Left ventricle myocardium inferior (tissue), 1 donor: ENCODE data around the gene C22orf31. TPM values are rescaled to one million over a fixed set of nuclear protein-coding genes. Genes with fewer than 3 reads are reported as not detected.
"Not testable (repeated sequence)": the region's sequence is repeated elsewhere in the genome, so short reads cannot be mapped to it uniquely, and the experiment has no call there.

Experiments used
- DNase-seq: peaks from one replicate; pipeline ENCODE4 v3.0.0-alpha.2; 2020
- H3K27ac ChIP-seq: fragments of 200-600 bp; replicated peaks from 2 replicates; pipeline ENCODE4 v1.8.0; 2021
- H3K27me3 ChIP-seq: fragments of 200-600 bp; 2 replicates; pipeline ENCODE4 v1.8.0; 2021; ENCODE audit warnings: low read depth
- H3K36me3 ChIP-seq: fragments of 200-600 bp; 2 replicates; pipeline ENCODE4 v1.8.0; 2021
- H3K4me1 ChIP-seq: fragments of 200-600 bp; 2 replicates; pipeline ENCODE4 v1.8.0; 2021
- H3K4me3 ChIP-seq: fragments of 200-600 bp; 2 replicates; pipeline ENCODE4 v1.8.0; 2021; ENCODE audit warnings: mild to moderate bottlenecking, moderate library complexity
- H3K9me3 ChIP-seq: fragments of 200-600 bp; replicated peaks from 2 replicates; pipeline ENCODE4 v1.8.0; 2021
- CTCF ChIP-seq: fragments of 200-600 bp; IDR thresholded peaks from 2 replicates; pipeline ENCODE4 v1.8.0; 2021; ENCODE audit warnings: antibody characterized with exemption, mild to moderate bottlenecking, borderline replicate concordance
- intact Hi-C: fragments of 100-400 bp; cut with micrococcal nuclease; formaldehyde crosslinking; loops from one replicate; pipeline ENCODE4 v1.11.0; 2022
- total RNA-seq: library from RNA; stranded (reverse); fragmentation: NEBNext Ultra II Directional; extraction: Animal tissue kit (Norgen Biotek cat#: 25700); gene quantifications from one replicate; pipeline ENCODE4 v1.2.1, GENCODE V29; 2021
- donor health status: DM: no; HTN: yes; CAD: no; lungs with severe emphysema.

The C22orf31 gene
- total RNA-seq, 1 donor from 2014 or later = 0.30 TPM

GRCh38 chr22:29043906-29044575 is 17.6 kb downstream of the C22orf31 start:
- intact Hi-C loops = no loop called here
- no peak overlapping the region for H3K4me3 ChIP-seq
- no peaks in the 10 kb centered on the region for H3K27me3 ChIP-seq
- no peaks in the 10 kb centered on the region for H3K9me3 ChIP-seq
- no peak for TF ChIP-seq CTCF
- peaks cover 4% of the 10 kb centered on the region for H3K4me1 ChIP-seq
- no peak for DNase-seq
- H3K36me3 ChIP-seq = peaks cover 52% of the 10 kb centered on the region
- no peak overlapping the region for H3K27ac ChIP-seq

- no peak for DNase-seq
- peaks cover 34% of the 10 kb centered on the region for H3K36me3 ChIP-seq
- no peak overlapping the region for H3K4me3 ChIP-seq
- H3K9me3 ChIP-seq = no peaks in the 10 kb centered on the region
- no peak overlapping the region for H3K27ac ChIP-seq
- peaks cover 4% of the 10 kb centered on the region for H3K4me1 ChIP-seq
- no peak for TF ChIP-seq CTCF
- no peaks in the 10 kb centered on the region for H3K27me3 ChIP-seq
- intact Hi-C loops = loop anchor here (2.0 kb wide), 1 partner anchor 185 kb away; no protein-coding TSS in a partner anchor
Observed at GRCh38 chr22:29041408-29041807, 20.2 kb downstream of the C22orf31 start.

- H3K27ac ChIP-seq = no peak overlapping the region
- intact Hi-C loops = loop anchor here (2.0 kb wide), 1 partner anchor 184 kb away; no protein-coding TSS in a partner anchor
- H3K4me1 ChIP-seq = peaks cover 4% of the 10 kb centered on the region
- TF ChIP-seq CTCF = peak; percentile 99
- H3K36me3 ChIP-seq = peaks cover 26% of the 10 kb centered on the region
- no peak overlapping the region for H3K4me3 ChIP-seq
- no peak for DNase-seq
- no peaks in the 10 kb centered on the region for H3K27me3 ChIP-seq
- H3K9me3 ChIP-seq = no peaks in the 10 kb centered on the region
Observed at GRCh38 chr22:29040385-29041275, 21.0 kb downstream of the C22orf31 start.

- not testable (repeated sequence) for H3K9me3 ChIP-seq, H3K4me3 ChIP-seq, H3K4me1 ChIP-seq, H3K27ac ChIP-seq, DNase-seq, H3K27me3 ChIP-seq
- intact Hi-C loops = loop anchor here (2.0 kb wide), 1 partner anchor 183 kb away; no protein-coding TSS in a partner anchor
- peaks cover 17% of the 10 kb centered on the region for H3K36me3 ChIP-seq
Observed at GRCh38 chr22:29039684-29040083, 21.9 kb downstream of the C22orf31 start.

GRCh38 chr22:29039148-29039547 is 22.5 kb downstream of the C22orf31 start:
- TF ChIP-seq CTCF = no peak
- DNase-seq = no peak
- H3K4me1 ChIP-seq = peaks cover 4% of the 10 kb centered on the region
- H3K4me3 ChIP-seq = no peak overlapping the region
- H3K9me3 ChIP-seq = no peaks in the 10 kb centered on the region
- peaks cover 12% of the 10 kb centered on the region for H3K36me3 ChIP-seq
- no peaks in the 10 kb centered on the region for H3K27me3 ChIP-seq
- intact Hi-C loops = no loop called here
- no peak overlapping the region for H3K27ac ChIP-seq
